ENCODE results near the gene ST3GAL2.

GRCh38 chr16:70468776-70469525 lies 30.1 kb upstream of the ST3GAL2 start:
- TF ChIP-seq EZH2 (IDR thresholded peaks at IDR 0.05; ENCODE audit: borderline replicate concordance, insufficient read depth, low read depth, low read length, poor library complexity, severe bottlenecking) (no peak), CTCF (IDR thresholded peaks at IDR 0.05) (no peak)

Measured in B cell (primary cell).